ENCODE results near the gene NMNAT3. TPM values are rescaled to one million over a fixed set of nuclear protein-coding genes. Genes with fewer than 3 reads are reported as not detected.

NMNAT3 gene
- total RNA-seq, 1 donor from 2014 or later = 2.5 TPM

DNA sequence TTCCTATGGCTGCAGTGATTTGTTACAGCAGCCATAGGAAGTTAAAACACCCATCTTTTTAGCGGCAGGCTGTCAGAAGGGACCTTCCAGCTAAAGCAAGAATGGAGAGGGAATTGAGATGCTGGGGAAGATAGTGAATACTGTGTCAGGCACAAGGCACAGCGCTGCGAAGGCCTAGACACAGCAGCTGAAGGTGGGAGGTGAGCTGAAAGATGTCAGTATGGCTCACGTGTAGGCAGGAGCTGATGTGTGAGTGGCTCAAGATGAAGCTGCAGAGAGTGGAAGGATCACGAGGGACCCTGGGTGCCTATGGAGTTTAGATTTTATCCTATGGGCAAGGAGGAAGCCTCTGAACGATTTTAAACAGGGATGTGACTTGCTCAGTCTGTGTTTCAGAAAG, 44.3 kb downstream of the NMNAT3 start:
- Mint-ChIP-seq H3K27me3 (ENCODE audit: unreplicated experiment) (peaks cover 39% of the 10 kb centered on the region), H3K36me3 (ENCODE audit: unreplicated experiment) (no peaks in the 10 kb centered on the region), H3K27ac (ENCODE audit: unreplicated experiment) (no peak overlapping the region), H3K4me1 (ENCODE audit: unreplicated experiment) (peaks cover 13% of the 10 kb centered on the region), H3K9me3 (ENCODE audit: unreplicated experiment) (no peaks in the 10 kb centered on the region), H3K4me3 (ENCODE audit: unreplicated experiment) (no peak overlapping the region)
- DNase-seq (ENCODE audit: extremely low spot score, unreplicated experiment) = no peak
- no peak for TF ChIP-seq CTCF (IDR thresholded peaks at IDR 0.05)

- no peak overlapping the region for H3K4me3 Mint-ChIP-seq (ENCODE audit: unreplicated experiment)
- peaks cover 13% of the 10 kb centered on the region for H3K4me1 Mint-ChIP-seq (ENCODE audit: unreplicated experiment)
- H3K36me3 Mint-ChIP-seq (ENCODE audit: unreplicated experiment) = no peaks in the 10 kb centered on the region
- H3K27me3 Mint-ChIP-seq (ENCODE audit: unreplicated experiment) = peaks cover 38% of the 10 kb centered on the region
- no peaks in the 10 kb centered on the region for H3K9me3 Mint-ChIP-seq (ENCODE audit: unreplicated experiment)
- no peak for TF ChIP-seq CTCF (IDR thresholded peaks at IDR 0.05)
- no peak overlapping the region for H3K27ac Mint-ChIP-seq (ENCODE audit: unreplicated experiment)
- no peak for DNase-seq (ENCODE audit: extremely low spot score, unreplicated experiment)
Measured at GRCh38 chr3:139630542-139630941, 47.2 kb downstream of the NMNAT3 start.

DNA sequence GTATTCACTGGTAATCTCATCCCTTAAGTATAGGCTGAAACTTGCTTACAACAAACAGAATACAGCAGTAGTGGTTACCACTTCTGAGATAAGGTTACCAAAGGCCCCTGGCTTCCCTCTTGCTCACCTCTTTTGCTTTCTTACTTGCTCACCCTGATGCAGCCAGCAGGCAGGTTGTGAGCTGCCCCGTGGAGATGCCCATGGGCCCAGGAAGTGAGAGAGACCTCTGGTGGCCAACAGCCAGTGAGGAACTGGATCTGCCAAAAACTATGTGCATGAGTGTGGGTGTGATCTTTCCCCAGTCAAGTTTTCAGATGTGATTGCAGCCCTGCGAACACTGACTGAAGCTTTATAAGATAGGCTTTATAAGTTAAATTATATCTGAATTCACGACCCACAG, 48.7 kb downstream of the NMNAT3 start:
- no peaks in the 10 kb centered on the region for H3K9me3 Mint-ChIP-seq (ENCODE audit: unreplicated experiment)
- no peak for DNase-seq (ENCODE audit: extremely low spot score, unreplicated experiment)
- H3K36me3 Mint-ChIP-seq (ENCODE audit: unreplicated experiment) = no peaks in the 10 kb centered on the region
- peaks cover 34% of the 10 kb centered on the region for H3K27me3 Mint-ChIP-seq (ENCODE audit: unreplicated experiment)
- no peak overlapping the region for H3K4me3 Mint-ChIP-seq (ENCODE audit: unreplicated experiment)
- H3K27ac Mint-ChIP-seq (ENCODE audit: unreplicated experiment) = no peak overlapping the region
- H3K4me1 Mint-ChIP-seq (ENCODE audit: unreplicated experiment) = peaks cover 7% of the 10 kb centered on the region
- peak; percentile 27 for TF ChIP-seq CTCF (IDR thresholded peaks at IDR 0.05)

- Mint-ChIP-seq H3K4me1 (ENCODE audit: unreplicated experiment) (peaks cover 2% of the 10 kb centered on the region), H3K9me3 (ENCODE audit: unreplicated experiment) (no peaks in the 10 kb centered on the region)
- no peak for DNase-seq (ENCODE audit: extremely low spot score, unreplicated experiment)
Measured at GRCh38 chr3:139627759-139628158, 50.0 kb downstream of the NMNAT3 start.

DNA sequence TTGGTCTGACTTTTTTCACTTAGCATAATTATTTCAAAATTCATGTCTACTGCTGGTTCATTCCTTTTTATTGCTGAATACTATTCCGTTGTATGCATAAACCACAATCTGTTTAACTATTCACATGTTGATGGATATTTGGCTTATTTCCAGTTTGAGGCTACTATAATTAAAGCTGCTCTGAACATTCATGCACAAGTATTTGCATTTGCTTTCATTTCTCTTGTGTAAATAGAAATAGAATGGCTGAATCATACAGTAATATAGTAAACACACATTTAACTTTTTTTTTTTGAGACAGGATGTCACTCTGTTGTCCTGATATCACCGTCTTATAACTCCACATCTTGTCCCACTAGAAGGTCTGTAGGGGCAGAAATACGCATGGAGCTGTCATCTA, 57.3 kb downstream of the NMNAT3 start:
- Mint-ChIP-seq H3K27me3 (ENCODE audit: unreplicated experiment) (peaks cover 16% of the 10 kb centered on the region), H3K9me3 (ENCODE audit: unreplicated experiment) (no peaks in the 10 kb centered on the region), H3K4me3 (ENCODE audit: unreplicated experiment) (no peak overlapping the region), H3K36me3 (ENCODE audit: unreplicated experiment) (no peaks in the 10 kb centered on the region), H3K27ac (ENCODE audit: unreplicated experiment) (no peak overlapping the region), H3K4me1 (ENCODE audit: unreplicated experiment) (no peaks in the 10 kb centered on the region)
- no peak for TF ChIP-seq CTCF (IDR thresholded peaks at IDR 0.05)
- no peak for DNase-seq (ENCODE audit: extremely low spot score, unreplicated experiment)

More at GRCh38 chr3:139627759-139628158, 50.0 kb downstream of the NMNAT3 start:
- Mint-ChIP-seq H3K36me3 (ENCODE audit: unreplicated experiment) (no peaks in the 10 kb centered on the region), H3K27me3 (ENCODE audit: unreplicated experiment) (peaks cover 27% of the 10 kb centered on the region), H3K4me3 (ENCODE audit: unreplicated experiment) (no peak overlapping the region), H3K27ac (ENCODE audit: unreplicated experiment) (no peak overlapping the region)
- TF ChIP-seq CTCF (IDR thresholded peaks at IDR 0.05) = no peak

Measured in osteocyte (in vitro differentiated cells).